WI38 (cell line): ENCODE data around the gene GALNT18.

Source experiments
- H3K4me3 ChIP-seq: 2 replicates; pipeline ENCODE4 v1.5.1; 2011; ENCODE audit warnings: low read depth, mild to moderate bottlenecking, control low read depth, low read length
- TF ChIP-seq, protein P1 (sequence below): IDR thresholded peaks from 2 replicates; pipeline ENCODE4 v1.5.1; 2012; ENCODE audit warnings: low read depth, mild to moderate bottlenecking, control low read depth, low read length

Gene GALNT18

DNA sequence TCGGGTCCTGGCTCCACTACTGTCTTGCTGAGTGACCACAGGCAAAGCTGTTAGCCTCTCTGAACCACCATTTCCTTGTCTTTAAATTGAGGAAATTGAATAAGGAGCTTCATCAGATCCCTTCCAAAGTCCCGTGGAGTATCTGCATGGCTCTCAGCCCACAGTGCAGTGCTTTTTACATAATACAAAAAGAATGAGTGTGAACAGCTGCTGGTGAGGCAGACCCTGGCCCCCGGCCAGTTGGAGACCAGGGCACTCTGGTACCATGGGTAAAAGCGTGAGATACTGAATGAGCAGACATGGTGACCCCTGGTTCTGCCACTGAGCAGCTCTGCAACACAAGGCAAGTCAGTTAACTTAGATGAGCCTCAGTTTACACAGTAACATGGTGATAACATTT is 86.8 kb downstream of the GALNT18 start:
- H3K4me3 ChIP-seq, result no peak overlapping the region
- TF ChIP-seq, protein P1, sequence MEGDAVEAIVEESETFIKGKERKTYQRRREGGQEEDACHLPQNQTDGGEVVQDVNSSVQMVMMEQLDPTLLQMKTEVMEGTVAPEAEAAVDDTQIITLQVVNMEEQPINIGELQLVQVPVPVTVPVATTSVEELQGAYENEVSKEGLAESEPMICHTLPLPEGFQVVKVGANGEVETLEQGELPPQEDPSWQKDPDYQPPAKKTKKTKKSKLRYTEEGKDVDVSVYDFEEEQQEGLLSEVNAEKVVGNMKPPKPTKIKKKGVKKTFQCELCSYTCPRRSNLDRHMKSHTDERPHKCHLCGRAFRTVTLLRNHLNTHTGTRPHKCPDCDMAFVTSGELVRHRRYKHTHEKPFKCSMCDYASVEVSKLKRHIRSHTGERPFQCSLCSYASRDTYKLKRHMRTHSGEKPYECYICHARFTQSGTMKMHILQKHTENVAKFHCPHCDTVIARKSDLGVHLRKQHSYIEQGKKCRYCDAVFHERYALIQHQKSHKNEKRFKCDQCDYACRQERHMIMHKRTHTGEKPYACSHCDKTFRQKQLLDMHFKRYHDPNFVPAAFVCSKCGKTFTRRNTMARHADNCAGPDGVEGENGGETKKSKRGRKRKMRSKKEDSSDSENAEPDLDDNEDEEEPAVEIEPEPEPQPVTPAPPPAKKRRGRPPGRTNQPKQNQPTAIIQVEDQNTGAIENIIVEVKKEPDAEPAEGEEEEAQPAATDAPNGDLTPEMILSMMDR, result no peak

DNA sequence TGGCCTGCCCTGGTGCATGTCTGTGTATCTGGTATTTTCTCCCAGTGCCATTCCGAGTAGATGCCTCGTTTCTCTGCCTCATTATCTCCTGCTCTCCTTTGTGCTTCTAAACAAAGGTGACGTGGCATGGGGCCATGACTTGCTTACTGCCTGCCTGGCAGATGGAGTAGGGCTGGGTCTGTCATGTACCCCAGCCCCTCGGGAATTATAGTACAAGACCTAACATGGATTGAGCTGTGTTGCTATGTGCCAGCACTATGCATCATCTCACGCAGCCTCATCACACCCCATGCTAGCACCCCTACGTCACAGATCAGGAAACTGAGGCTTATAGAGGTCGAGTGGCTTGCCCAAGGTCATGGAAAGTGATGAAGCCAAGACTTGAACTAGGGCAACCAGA is 88.1 kb downstream of the GALNT18 start:
- TF ChIP-seq, protein P1, result no peak
- no peak overlapping the region for H3K4me3 ChIP-seq

DNA sequence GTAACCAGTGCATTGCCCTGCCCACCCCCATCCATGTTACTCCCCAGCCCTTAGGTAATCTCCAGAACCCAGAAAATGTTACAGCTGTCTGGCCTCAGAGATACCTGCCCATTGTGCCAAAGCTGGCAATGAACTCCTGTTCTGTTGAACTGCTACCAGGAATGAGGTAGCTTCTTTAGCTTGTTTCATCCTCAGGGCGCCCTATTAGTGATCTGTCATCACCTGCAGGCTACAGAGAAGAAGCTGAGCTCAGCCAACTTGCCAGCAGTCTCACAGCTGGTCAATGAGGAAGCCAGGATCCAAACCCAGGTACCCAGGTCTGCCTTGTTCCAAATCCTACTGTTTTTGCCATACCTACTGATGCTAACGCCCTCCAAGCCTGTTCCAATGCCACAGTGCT is 88.7 kb downstream of the GALNT18 start:
- H3K4me3 ChIP-seq, result no peak overlapping the region
- TF ChIP-seq, protein P1, result no peak

DNA sequence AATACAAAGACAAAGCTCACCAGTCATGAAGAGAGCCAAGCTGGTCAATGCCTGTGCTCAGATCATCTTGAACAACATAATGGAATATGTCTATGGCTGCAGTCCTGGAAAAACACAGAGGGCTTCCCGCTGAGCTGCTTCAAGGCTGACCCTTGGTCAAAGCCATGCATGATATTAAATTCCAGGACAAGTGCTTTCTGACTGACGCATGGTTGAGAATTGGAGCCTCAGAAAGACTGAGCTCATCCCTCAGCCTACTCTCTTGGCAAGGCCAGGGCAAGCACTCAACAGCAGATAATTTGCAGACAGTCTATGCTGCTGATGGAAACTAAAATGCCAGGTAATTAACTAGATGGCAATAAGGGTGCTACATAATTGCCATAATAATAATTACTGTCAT is 89.2 kb downstream of the GALNT18 start:
- TF ChIP-seq, protein P1, result no peak
- H3K4me3 ChIP-seq, result no peak overlapping the region

DNA sequence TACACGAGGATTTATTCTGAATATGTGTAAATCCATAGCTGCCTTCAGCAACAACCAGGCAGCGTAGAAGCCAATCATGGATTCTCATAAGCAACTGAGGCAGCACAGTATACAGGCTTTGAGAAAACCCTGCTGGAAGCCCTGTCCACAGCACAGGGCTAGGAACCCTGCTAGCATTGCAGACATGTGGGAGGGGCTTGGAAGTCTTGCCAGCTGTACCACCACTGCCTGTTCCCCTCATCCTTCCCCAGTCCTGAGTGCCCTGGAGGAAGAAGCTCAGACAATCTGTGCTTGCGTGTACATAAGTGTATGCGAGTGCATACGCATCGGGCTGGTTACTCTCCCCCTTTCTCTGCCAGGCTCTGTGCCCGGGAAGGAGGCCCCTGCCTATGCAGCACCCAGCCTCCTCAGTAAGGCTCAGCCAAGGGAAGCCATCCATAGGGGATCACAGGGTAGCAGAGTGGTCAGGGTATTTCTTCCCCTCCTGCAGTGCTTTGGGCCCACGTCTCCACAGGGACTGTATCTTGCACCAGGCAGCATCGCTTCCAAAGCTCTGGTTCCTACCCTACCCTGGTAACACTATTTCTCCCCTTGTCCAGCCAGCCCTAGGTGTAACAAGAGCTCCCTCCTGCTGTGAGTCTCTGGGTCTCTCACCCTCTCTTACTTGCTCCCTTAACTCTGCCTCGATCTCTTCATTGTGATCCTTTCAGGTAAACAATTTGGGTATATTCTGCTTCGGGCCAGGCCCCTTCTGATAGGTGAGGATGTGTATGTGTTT is 90.5 kb downstream of the GALNT18 start:
- TF ChIP-seq, protein P1, result no peak

DNA sequence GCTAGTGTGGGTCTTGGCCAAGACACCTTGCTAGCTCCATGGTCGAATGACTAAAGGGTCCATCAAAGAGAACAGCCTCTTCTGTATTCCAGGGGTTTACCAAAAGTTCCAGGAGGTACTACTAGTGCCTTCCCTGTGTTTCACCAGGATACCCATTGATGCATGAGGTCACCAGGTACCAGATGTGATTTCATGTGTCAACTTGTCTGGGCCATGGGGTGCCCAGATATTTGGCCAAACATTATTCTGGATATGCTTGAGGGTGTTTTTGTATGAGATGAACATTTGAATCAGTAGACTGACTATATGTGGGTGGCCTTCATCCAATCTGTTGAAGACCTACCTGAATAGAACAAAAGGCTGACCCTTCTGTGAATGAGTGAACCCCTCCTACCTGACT is 92.8 kb downstream of the GALNT18 start:
- H3K4me3 ChIP-seq, result no peak overlapping the region
- TF ChIP-seq, protein P1, result no peak

More for the DNA sequence above, 90.5 kb downstream of the GALNT18 start:
- H3K4me3 ChIP-seq, result no peak overlapping the region

DNA sequence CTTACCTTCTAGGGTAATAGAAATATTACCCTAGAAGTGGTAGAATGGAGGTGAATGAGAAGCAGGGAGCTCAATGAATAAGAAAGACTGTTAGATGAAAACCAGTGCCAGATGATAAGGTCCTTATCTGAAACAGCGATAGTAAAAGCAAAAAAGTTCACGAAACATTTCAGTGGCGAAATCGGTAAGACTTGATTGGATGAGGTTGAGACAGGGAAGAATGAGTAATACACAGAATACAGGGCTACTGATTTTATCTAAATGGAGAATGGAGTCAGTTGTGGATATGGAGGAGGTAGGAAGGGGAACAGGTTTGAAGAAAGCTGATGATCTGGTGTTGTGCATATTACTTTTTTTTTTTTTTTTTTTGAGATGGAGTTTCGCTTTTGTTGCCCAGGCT is 96.5 kb downstream of the GALNT18 start:
- TF ChIP-seq, protein P1, result no peak
- H3K4me3 ChIP-seq, result no peak overlapping the region
